ENCODE measurements around the gene POLR2E. TPM values are rescaled to one million over a fixed set of nuclear protein-coding genes. Genes with fewer than 3 reads are reported as not detected.

Gene POLR2E
- total and polyA plus RNA-seq, 2 of the 13 experiments (the other 11 are each of a cell fraction or from before 2014, with no cell fraction given) = 140 to 272 TPM

- TF ChIP-seq MXD1 (CRISPR knock-in tag; IDR thresholded peaks at IDR 0.05) = peak; percentile 95
- TF ChIP-seq TIGD3 (CRISPR knock-in tag; IDR thresholded peaks at IDR 0.05; ENCODE audit: borderline replicate concordance) = peak; percentile 76; the same call in 1 of the 2 replicates
- TF ChIP-seq ZNF781 (CRISPR knock-in tag; IDR thresholded peaks at IDR 0.05; ENCODE audit: borderline replicate concordance, not compliant biosample characterization) = peak; percentile 88
- TF ChIP-seq ZNF225 (CRISPR knock-in tag; IDR thresholded peaks at IDR 0.05) = peak; percentile 79; the same call in 1 of the 2 replicates
- TF ChIP-seq ZNF816 (CRISPR knock-in tag; IDR thresholded peaks at IDR 0.05; ENCODE audit: borderline replicate concordance) = no peak
- peak; percentile 56; the same call in 1 of the 2 replicates for TF ChIP-seq PHF20 (CRISPR knock-in tag; IDR thresholded peaks at IDR 0.05)
- no peak for TF ChIP-seq NCOR1 (IDR thresholded peaks at IDR 0.05; ENCODE audit: borderline replicate concordance, low read length)
- no peak for TF ChIP-seq KIAA2018 (CRISPR knock-in tag; IDR thresholded peaks at IDR 0.05; ENCODE audit: borderline replicate concordance)
- 0 out of 2 replicates have a peak, but pooled peaks have one; percentile 37 for TF ChIP-seq FOXO4 (CRISPR knock-in tag; conservative IDR thresholded peaks at IDR 0.05)
- TF ChIP-seq DNMT1 (CRISPR knock-in tag; IDR thresholded peaks at IDR 0.05) = no peak
- peak; percentile 67; the same call in 1 of the 2 replicates for TF ChIP-seq CCDC6 (CRISPR knock-in tag; IDR thresholded peaks at IDR 0.05)
- peak; percentile 88 for TF ChIP-seq ZNF777 (CRISPR knock-in tag; IDR thresholded peaks at IDR 0.05)
- TF ChIP-seq REL (CRISPR knock-in tag; conservative IDR thresholded peaks at IDR 0.05) = peak; percentile 79; the same call in 1 of the 2 replicates
- TF ChIP-seq RNF2 (conservative IDR thresholded peaks at IDR 0.05; ENCODE audit: low read depth) = peak; percentile 81
- peak; percentile 85 for TF ChIP-seq HIVEP1 (CRISPR knock-in tag; IDR thresholded peaks at IDR 0.05)
These were observed 44.0 kb downstream of the POLR2E start (continued) for GRCh38 chr19:1050989-1051788.
